GM21367 (cell line): ENCODE results near the gene NHLRC4.

Source experiments
- ATAC-seq: cut with Tn5 transposase; IDR thresholded peaks from one replicate; pipeline ENCODE4 v1.9.1; 2021; ENCODE audit not compliant: unreplicated experiment

The NHLRC4 gene

DNA sequence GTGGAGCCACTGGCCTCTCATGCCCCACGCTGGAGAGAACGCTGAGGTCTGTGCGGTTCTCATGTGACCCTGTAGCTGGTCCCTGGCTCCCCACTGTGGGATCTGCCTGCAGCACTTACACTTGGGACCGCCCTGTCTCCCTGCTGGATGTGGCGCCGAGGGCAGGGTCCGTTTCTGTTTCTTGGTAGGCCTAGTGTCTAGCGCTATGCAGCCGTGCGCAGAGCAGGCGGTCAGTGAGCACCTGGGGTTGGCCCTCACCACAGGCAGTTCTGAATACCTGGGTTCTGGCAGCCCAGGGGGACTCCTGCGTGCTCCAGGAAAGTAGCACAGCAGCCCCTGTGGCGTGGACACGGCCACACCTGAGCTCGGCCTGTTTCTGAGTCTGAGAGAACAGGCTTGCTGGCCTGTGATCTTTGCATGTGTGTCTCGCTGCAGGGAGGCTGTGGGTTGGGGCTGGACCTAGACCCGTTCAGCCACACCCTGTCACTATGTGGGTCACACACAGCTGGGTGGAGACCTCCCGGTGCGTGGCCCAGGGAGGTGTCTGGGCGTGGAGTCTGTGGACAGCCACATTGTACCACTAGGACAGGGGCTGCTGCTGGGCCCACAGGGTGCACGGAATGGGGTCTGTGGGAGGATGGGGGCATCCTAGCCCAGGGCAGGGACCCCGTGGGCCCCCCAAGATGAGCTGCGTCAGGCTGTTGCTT is 36.5 kb upstream of the NHLRC4 start:
- ATAC-seq: no peak

DNA sequence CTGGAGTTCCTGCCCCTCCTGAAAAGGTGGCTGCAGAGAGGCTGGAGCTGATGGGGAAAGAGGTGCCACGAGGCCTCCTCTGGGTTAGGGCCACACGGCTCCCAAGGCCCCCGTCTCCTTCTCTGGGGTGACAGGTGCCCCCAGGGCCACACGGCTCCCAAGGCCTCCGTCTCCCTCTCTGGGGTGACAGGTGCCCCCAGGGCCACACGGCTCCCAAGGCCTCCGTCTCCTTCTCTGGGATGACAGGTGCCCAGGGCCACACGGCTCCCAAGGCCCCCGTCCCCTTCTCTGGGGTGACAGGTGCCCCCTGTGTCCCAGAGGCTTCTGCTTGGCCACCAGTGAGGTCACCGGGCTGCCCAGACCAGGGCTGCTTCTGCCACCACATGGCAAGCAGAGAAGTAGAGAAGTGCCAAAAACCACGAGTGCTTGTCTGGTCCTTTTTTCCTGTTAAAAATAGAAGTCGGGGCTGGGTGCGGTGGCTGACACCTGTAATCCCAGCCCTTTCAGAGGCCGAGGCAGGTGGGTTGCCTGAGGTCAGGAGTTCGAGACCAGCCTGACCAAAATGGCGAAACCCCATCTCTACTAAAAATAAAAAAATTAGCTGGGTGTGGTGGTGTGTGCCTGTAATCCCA is 35.2 kb upstream of the NHLRC4 start:
- no peak for ATAC-seq

DNA sequence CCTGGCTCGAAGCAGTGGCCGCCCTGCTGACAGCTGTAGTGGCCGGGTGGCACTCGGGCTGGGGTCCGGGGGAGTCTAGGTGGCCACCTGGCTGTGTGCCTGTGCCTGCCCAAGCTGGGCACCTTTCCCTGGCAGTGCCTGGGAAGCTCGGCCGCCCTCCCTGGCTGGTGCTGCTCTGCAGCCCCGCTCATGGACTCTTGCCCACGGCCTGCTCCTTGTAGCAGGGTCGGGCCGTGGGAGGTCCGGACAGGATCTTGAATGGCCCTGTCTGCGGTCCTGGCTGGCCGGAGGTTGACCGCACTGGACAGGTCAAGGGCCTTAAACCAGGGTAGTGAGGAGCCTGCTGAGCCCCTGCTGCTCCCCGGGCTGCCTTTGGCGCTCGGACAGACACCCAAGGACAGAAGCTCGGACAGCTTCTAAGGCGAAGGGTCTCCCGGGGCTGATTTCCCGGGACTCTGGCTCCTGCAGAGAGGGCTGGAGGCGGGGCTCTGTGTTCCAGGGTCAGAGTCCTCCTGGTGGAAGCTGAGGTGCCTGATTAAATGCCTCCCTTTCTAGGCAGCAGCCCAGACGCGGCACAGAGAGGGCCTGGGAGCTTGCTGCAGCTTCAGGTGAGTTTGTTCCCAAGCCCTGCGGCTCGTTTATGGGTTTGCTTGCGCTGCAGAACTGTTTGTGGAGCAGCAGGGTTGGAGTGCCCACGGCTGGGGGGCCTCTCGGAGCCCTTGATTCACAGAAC is 33.2 kb upstream of the NHLRC4 start:
- no peak for ATAC-seq

DNA sequence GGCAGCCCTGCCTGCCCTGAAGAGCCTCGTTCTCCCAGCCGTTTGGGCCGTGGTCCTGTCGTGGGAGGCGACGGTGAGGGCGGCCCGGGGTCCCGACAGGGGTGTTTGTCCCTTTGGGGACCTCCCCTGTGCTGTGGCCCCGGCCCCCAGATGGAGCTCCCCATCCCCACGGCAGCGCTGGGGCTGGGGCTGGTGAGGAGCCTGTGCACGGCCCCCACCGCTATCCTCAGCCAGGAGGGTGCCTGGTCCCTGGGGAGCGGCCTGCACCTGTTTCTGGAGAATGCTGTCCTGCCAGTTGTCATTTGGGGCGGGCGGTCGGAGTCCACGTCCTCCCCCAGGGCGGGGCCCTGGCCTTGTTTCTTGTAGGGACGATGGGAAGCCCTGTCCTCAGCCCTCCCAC is 32.7 kb upstream of the NHLRC4 start:
- no peak for ATAC-seq

DNA sequence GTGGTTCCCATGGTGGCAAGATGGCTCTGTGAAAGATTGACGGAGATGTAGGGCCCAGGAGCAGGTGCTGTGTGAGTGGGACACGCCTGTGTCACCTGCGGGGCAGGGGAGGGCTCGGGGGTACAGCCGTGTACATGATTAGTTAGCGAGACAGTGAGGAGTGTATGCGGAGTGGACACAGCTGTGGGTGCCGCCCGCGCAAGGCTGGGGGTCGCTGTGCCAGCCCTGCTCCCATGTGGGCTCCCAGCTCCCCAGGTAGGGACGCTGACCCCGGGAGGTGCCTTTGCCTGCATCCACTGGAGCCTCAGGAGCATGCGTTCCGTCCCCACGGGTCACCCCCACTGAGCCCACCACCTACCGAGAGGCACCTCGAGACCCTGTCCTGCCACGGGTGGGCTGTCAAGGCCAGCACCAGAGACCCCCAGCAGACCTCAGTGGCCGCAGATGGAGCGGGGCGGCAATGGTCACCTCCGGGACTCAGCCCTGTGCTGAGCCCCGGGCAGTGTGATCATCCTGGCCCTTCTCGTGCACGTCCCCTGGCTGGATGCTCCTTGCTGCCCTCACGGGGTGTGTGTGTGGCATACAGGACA is 31.9 kb upstream of the NHLRC4 start:
- no peak for ATAC-seq

DNA sequence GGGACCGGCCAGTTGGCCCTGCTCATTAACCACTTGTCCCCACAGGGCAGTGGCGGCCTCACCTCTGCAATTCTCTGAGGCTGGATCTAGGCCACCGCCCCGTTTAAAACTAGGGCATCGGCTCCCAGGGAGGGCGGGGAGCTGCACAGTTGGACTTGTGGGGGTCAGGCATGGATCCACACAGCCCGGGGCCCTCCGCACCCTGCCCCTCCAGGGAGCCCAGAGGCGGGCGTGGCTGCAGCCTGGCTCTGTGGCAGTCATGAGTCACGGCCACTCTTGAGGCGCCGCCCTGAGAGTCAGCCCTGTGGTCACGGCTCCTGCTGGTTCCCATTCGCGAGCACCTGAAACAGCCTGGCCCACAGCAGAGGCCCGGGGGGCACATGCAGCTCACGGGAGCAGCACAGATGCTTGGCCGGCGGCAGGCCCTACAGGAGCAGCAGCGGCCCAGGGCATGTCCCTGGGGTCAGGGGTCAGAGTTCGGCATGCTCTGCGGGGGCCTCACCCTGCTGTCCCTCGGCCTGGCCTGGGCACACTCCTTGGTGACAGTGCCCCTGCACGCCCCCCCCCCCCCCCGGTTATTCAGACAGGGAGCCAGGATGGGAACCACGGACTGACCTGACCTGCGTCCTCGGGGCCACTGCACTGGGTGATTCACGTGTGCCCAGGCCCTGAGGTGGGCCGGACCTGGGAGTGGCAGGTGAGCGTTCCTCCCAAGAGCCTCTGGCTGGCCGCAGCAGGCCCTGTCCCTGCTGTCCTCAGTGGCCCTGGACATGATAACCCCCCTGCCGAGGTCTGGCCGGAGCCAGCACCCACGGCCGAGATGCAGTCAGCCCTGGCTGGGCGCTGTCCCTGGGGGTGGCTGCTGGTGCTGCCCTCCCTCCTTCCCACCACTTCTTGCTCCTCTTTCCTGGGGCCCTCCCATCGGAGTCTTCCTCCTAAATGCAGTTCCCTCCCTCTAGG is 31.1 kb upstream of the NHLRC4 start:
- ATAC-seq: no peak

DNA sequence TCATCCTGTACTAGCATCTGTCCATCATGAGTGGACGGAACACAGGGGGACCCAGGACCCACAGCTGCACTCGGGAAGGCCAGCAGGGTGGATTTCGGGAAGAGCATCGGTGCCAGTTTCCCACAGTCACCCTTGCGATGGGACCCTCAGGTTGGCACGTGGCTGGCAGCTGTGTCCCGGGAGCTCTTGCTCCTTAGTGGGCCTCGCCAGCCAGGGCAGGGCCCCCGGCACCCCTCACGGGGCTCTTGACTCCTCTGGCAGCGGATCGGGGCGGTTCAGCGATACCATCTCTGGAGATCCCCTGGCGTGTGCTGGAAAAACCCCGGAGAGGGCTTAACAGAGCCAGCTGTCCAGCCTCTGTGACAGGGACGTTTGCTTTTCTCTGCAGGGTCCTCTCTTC is 30.1 kb upstream of the NHLRC4 start:
- ATAC-seq: no peak

DNA sequence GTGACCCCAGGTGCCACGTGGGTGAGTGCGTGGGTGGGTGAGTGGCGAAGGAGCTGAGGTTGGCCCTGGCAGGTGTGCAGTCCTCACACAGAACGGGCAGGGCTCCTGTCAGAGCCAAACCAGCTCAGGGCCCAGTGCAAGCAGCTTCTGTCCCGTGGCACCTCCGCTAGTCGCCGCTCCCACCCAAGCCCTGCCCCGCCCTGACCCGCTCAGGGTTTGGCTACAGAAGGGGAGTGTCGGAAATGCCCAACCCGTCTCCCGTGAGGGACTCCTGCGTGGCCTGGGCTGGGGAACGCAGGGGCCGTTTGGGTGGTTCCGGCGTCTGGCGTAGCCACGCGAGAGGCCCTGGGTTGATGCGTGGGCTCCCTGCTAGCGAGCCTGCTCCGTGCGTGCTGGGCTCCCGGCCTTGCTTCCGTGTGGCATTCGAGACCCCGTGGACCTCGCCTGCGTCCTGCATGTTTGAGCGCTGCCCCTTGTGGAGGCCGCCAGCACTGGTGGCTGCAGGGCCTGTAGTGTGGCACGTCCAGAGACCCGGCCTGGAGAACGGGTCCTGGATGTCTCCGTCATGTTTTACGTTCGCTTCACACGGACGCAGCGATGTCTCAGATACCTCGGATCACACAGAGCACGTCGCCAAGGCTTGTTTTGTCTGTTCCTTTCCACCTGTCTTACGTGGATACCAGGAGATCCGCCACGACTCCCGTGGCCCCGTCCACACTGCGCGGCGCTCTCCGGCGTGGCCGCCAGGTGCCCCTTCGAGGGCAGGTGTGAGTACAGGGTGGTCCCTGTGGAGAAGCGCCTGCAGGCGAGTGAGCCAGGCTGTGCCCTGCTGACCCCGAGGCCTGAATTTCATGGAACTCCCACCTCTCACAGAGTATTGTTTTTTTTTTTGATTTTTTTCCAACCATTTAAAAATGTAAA is 29.1 kb upstream of the NHLRC4 start:
- no peak for ATAC-seq

DNA sequence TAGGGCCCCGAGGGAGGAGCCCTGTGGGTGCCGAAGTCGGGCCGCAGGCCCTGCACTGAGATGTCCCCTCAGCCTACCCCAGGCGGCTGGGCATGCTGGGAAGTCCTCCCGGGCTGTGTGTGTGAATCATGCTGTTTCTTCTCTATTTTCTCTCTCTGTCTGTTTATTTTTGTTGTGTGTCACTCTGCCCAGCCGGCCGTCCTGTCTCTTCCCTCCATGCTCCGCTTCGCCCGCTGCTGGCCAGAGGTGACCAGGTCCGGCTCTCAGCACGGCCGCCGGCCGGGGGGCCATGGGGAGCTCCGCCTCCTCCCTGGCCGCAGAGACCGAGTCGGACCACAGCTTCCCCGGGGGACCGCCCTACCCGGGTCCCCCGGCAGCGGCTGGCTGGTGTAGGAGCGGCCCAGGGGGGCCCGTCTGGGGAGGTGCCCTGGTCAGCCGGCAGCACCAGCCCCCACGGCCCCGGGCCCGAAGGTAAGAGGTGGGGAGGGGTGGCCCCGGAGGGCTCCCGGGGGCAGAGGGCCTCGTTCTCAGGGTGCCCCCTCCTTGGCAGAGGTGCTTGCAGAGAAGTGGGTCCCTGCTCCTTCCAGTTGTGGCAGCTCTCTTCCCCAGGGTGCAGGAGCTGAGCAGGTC is 26.8 kb upstream of the NHLRC4 start:
- ATAC-seq: no peak

DNA sequence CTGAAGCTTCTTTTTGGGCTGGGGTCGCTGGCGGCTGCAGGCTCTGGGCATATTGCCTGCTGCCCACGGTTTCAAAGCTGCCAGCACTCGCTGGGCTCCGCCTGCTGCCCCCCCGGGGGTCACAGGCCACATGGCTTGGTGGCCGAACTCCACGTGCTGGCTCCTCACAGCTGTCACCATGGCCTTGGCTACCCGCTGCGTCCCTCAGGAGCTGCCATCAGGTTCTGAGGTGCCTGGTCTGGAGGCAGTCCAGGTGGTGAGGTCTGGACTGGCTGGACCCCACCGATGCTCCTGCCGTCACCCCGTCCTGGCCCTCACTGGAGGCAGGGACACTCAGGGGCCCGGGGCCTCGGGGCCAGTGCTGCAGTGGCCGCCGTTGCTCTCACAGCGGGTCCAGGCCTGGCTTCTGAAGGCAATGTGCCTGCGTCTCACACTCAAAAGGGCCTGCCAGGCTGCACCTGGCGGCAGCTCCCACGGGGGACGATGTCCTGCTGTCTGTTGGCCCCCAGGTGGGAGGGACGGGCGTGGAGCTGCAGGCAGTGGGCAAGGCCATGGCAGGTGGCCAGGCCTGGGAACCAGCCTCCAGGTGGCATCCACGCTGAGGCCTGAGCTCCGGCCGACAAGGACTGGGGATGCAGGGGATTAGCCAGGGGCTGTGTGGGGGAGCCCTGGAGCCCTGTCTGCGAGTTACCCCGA is 26.0 kb upstream of the NHLRC4 start:
- no peak for ATAC-seq

DNA sequence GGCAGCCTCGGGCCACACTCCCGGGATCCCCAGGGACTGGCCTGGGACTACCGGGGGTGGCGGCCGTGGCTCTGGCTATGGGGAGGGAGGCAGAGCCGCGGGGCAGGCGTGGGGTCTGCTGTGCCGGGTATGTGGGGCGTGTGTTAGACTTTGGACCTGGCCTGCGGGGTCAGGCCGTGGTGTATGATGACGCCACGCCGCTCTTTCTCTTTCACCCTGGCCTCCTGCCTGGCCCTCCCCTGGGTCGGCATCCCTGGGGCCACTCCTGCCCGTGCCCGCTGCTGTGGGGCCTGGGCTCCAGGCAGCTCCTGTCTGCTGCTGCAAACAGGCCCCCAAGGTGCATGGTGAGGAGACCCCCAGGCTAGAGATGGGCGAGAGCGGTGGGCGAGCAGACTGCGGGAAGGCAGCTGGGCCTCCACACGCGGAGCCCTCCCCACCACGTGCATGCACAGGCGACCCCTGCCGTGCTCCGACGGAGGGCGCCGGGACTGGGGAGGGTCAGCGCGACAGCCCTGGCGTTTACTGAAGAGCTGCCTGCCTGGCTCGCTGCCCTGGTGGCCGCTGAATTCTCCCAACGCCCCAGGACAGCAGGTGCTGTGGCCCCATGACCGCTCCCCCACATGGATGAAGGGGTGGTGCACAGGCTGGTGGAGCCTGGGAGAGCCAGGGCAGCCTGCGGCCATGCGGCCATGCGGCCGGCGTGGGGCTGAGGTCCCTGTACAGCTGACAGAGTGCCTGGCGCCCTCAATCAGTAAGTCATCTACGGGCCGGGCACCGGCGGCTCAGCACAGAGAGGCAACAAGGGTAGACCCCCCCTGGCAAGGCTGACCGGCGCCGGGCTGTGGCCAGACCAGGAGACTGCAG is 23.3 kb upstream of the NHLRC4 start:
- no peak for ATAC-seq

DNA sequence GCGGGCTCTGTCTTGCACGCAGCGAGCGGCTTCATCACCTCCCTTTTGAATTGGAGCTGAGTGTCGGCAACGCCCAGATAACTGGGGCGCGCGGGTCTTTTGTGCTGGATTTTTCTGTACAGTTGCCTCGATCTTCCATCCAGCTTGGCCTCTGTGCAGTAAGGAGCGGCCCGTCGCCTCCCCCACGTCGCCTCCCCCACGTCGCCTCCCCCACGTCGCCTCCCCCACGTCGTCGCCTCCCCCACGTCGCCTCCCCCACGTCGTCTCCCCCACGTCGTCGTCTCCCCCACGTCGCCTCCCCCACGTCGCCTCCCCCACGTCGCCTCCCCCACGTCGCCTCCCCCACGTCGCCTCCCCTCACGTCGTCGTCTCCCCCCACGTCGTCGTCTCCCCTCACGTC is 22.3 kb upstream of the NHLRC4 start:
- no peak for ATAC-seq

DNA sequence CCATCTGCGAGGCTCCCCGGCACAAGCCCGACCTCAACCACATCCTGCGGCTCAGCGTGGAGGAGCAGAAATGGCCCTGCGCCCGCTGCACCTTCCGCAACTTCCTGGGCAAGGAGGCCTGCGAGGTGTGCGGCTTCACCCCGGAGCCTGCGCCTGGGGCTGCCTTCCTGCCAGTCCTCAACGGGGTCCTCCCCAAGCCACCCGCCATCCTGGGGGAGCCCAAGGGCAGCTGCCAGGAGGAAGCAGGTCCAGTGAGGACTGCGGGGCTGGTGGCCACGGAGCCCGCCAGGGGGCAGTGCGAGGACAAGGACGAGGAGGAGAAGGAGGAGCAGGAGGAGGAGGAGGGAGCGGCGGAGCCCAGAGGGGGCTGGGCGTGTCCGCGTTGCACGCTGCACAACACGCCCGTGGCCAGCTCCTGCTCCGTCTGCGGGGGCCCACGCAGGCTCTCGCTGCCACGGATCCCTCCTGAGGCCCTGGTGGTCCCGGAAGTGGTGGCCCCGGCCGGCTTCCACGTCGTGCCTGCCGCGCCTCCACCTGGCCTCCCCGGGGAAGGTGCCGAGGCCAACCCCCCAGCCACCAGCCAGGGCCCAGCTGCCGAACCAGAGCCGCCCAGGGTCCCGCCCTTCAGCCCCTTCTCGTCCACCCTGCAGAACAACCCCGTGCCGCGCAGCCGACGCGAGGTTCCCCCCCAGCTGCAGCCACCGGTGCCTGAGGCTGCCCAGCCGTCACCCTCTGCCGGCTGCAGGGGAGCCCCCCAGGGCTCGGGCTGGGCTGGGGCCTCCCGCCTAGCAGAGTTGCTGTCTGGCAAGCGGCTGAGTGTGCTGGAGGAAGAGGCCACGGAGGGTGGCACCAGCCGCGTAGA is 19.7 kb upstream of the NHLRC4 start:
- no peak for ATAC-seq

DNA sequence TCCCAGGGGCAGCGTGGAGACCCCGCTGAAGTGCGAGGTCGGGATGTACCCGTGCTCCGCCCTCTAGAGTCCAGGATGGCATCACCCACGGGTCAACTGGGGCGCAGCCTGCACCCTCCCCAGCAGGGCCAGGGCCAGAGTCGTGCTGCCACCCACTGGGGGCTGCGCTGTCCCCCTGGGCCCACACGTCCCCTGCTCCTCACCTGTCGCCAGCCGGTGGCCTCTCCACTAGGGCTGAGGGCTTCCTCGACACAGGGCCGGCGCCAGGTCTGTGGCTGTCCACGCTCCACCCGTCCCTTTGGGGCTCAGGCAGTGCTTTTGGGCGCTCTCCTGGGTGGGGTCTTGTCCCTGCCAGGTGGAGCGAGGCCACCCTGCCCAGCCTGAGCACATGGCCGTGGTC is 18.2 kb upstream of the NHLRC4 start:
- no peak for ATAC-seq

DNA sequence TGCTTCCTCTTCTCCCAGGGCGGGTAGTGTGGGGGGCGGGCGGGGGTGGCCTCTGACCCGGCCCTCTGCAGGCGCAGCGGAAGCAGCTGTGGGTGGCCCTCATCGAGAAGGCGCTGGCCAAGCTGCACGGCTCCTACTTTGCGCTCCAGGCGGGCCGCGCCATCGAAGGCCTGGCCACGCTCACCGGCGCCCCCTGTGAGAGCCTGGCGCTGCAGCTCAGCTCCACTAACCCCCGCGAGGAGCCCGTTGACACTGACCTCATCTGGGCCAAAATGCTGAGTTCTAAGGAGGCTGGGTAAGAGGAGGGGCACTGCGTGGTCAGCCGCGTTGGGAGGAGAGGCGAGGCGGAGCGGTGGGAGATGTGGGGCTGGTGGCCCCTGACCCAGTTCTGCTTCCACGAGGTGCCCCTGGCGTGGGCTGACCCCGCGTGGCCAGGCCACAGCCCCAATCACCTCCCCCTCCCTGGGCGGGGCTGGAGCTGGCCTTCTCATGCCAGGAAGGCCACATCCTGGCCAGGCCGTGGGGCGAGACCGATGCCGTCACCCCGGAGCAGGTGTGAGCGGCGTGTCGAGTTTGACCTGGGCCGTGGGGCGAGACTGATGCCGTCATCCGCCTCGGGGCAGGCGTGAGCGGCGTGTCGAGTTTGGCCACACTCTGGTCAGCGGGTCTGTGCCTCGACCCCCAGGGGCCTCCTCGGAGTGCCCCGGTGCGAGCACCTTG is 17.1 kb upstream of the NHLRC4 start:
- no peak for ATAC-seq

DNA sequence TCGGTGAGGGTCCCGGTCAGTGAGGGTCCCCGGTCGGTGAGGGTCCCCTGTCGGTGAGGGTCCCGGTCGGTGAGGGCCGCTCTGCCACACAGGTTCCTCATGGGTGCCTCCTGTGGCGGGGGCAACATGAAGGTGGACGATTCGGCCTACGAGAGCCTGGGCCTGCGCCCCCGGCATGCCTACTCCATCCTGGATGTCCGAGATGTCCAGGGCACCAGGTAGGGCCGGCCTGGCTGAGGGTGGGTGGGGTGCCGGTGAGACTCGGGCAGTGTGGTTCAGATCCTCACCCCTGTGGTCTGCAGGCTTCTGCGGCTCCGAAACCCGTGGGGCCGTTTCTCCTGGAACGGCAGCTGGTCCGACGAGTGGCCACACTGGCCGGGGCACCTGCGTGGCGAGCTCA is 15.6 kb upstream of the NHLRC4 start:
- no peak for ATAC-seq
